ENCODE data around the gene LMTK2. TPM values are rescaled to one million over a fixed set of nuclear protein-coding genes. Genes with fewer than 3 reads are reported as not detected.
A peak's percentile ranks its signal among the peaks of the same experiment; 100 is the strongest.

The LMTK2 gene
- total and polyA plus RNA-seq, 5 donors from 2014 or later = 2.0 to 28.9 (median 3.0) TPM

DNA sequence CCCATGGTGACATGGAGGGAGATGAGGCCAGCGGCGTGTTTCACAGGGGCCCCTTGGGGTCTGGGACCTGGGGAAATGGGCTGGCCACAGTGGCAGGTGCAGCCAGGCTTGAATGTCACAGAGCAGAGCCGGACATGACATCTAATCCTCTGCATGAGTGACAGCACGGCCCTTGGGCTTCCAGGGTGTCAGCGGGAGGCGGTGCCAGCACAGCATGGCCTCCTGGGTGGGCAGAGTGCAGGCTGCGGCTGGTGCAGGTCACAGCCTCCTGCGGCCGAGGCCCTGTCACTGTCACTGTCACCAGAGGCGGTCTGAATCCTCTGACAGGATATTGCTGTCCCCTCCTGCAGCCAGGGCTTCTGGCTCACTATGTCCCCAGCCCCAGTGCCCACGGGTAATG is 122.8 kb downstream of the LMTK2 start:
- Histone ChIP-seq H3K9me3 (ENCODE audit: control insufficient read depth in 2 of 2, low read length in 2 of 2) (no peaks in the 10 kb centered on the region), H3K27me3 (ENCODE audit: control insufficient read depth, insufficient read depth, low read length) (no peaks in the 10 kb centered on the region), H3K27ac (ENCODE audit: insufficient read depth, low read length, poor library complexity, severe bottlenecking) (no peak overlapping the region), H3K36me3 (ENCODE audit: control insufficient read depth, insufficient read depth, low read length) (peaks cover 51% of the 10 kb centered on the region), H3K4me3 (ENCODE audit: low read depth, low read length) (no peak overlapping the region), H3K4me1 (ENCODE audit: control insufficient read depth, insufficient read depth, low read length, poor library complexity, severe bottlenecking) (no peaks in the 10 kb centered on the region)
- DNase-seq (no peak), ATAC-seq (ENCODE audit: low read depth in 2 of 2) (no peak)
- H3K27ac Mint-ChIP-seq = peak overlapping the region in 1 of 3 donors; percentile 20
- H3K4me1 Mint-ChIP-seq = peaks cover 0 to 2% (median 0%) of the 10 kb centered on the region in 4 donors
- no peaks in the 10 kb centered on the region for H3K9me3 Mint-ChIP-seq
- peaks cover 23% of the 10 kb centered on the region for H3K36me3 Mint-ChIP-seq
- H3K4me3 Mint-ChIP-seq = no peak overlapping the region
- no peaks in the 10 kb centered on the region for H3K27me3 Mint-ChIP-seq

DNA sequence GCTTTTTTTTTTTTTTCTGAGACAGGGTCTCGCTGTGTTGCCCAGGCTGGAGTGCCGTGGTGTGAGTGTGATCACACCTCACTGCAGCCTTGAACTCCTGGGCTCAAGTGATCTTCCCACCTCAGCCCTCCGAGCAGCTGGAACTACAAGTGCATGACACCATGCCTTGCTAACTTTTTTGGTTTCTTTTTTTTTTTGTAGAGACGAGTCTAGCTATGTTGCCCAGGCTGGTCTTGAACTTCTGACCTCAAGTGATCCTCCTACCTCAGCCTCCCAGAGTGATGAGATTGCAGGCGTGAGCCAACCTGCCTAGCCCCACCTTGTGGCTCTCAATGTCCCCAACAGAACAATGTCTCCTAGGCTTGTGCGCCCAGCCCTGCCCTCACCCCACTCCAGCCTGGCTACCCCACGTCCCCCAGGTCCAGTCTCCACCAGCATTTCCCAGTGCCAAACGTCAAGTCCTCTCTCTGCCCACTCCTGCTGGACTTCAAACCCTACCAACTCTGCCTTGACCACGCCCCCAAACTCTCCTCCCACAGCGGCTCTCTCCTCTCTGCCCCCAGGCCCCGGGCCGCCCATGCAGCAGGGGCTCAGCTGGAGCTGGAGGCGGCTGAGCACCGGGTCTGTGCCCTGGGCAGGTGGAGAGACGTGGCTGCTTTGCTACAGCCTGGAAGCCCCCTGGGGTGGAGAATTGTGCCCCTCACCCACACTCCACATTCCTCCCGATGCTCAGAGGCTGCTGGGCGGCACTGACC is 123.5 kb downstream of the LMTK2 start:
- Mint-ChIP-seq H3K36me3 (peaks cover 28% of the 10 kb centered on the region), H3K27ac (peak overlapping the region in 2 of 3 donors; percentile 20 to 77)
- no peak for DNase-seq

GRCh38 chr7:98230746-98231471 is 124.2 kb downstream of the LMTK2 start:
- H3K27me3 Mint-ChIP-seq = no peaks in the 10 kb centered on the region
- peaks cover 43% of the 10 kb centered on the region for H3K36me3 ChIP-seq (ENCODE audit: control insufficient read depth, insufficient read depth, low read length)
- no peak overlapping the region for H3K27ac ChIP-seq (ENCODE audit: insufficient read depth, low read length, poor library complexity, severe bottlenecking)
- ATAC-seq (ENCODE audit: low read depth in 2 of 2) (no peak), DNase-seq (no peak)
- H3K36me3 Mint-ChIP-seq = peaks cover 28% of the 10 kb centered on the region
- H3K9me3 Mint-ChIP-seq = no peaks in the 10 kb centered on the region
- H3K4me3 ChIP-seq (ENCODE audit: low read depth, low read length) = no peak overlapping the region
- peaks cover 0 to 2% (median 0%) of the 10 kb centered on the region in 4 donors for H3K4me1 Mint-ChIP-seq
- H3K4me3 Mint-ChIP-seq = no peak overlapping the region
- no peak overlapping the region for H3K27ac Mint-ChIP-seq
- H3K4me1 ChIP-seq (ENCODE audit: control insufficient read depth, insufficient read depth, low read length, poor library complexity, severe bottlenecking) = no peaks in the 10 kb centered on the region
- H3K9me3 ChIP-seq (ENCODE audit: control insufficient read depth in 2 of 2, low read length in 2 of 2) = no peaks in the 10 kb centered on the region
- no peaks in the 10 kb centered on the region for H3K27me3 ChIP-seq (ENCODE audit: control insufficient read depth, insufficient read depth, low read length)

More for the DNA sequence above, 123.5 kb downstream of the LMTK2 start:
- H3K9me3 ChIP-seq (ENCODE audit: control insufficient read depth in 2 of 2, low read length in 2 of 2) = no peaks in the 10 kb centered on the region
- ATAC-seq (ENCODE audit: low read depth in 2 of 2) = no peak
- H3K4me1 ChIP-seq (ENCODE audit: control insufficient read depth, insufficient read depth, low read length, poor library complexity, severe bottlenecking) = no peaks in the 10 kb centered on the region
- Mint-ChIP-seq H3K9me3 (no peaks in the 10 kb centered on the region), H3K4me1 (peaks cover 0 to 2% (median 0%) of the 10 kb centered on the region in 4 donors), H3K4me3 (peak overlapping the region in 1 of 4 donors; percentile 38), H3K27me3 (no peaks in the 10 kb centered on the region)
- H3K27ac ChIP-seq (ENCODE audit: insufficient read depth, low read length, poor library complexity, severe bottlenecking) = no peak overlapping the region
- no peak overlapping the region for H3K4me3 ChIP-seq (ENCODE audit: low read depth, low read length)
- peaks cover 47% of the 10 kb centered on the region for H3K36me3 ChIP-seq (ENCODE audit: control insufficient read depth, insufficient read depth, low read length)
- no peaks in the 10 kb centered on the region for H3K27me3 ChIP-seq (ENCODE audit: control insufficient read depth, insufficient read depth, low read length)

- Mint-ChIP-seq H3K27ac (no peak overlapping the region), H3K9me3 (no peaks in the 10 kb centered on the region), H3K4me3 (no peak overlapping the region), H3K27me3 (no peaks in the 10 kb centered on the region), H3K36me3 (peaks cover 23% of the 10 kb centered on the region), H3K4me1 (peaks cover 0 to 2% (median 0%) of the 10 kb centered on the region in 4 donors)
- Histone ChIP-seq H3K36me3 (ENCODE audit: control insufficient read depth, insufficient read depth, low read length) (peaks cover 37% of the 10 kb centered on the region), H3K27me3 (ENCODE audit: control insufficient read depth, insufficient read depth, low read length) (no peaks in the 10 kb centered on the region), H3K9me3 (ENCODE audit: control insufficient read depth in 2 of 2, low read length in 2 of 2) (no peaks in the 10 kb centered on the region), H3K4me1 (ENCODE audit: control insufficient read depth, insufficient read depth, low read length, poor library complexity, severe bottlenecking) (no peaks in the 10 kb centered on the region), H3K4me3 (ENCODE audit: low read depth, low read length) (no peak overlapping the region), H3K27ac (ENCODE audit: insufficient read depth, low read length, poor library complexity, severe bottlenecking) (no peak overlapping the region)
- DNase-seq (no peak), ATAC-seq (ENCODE audit: low read depth in 2 of 2) (no peak)
These were observed 125.0 kb downstream of the LMTK2 start for GRCh38 chr7:98231493-98232262.

GRCh38 chr7:98232263-98232585 is 125.6 kb downstream of the LMTK2 start:
- ATAC-seq (ENCODE audit: low read depth in 2 of 2) = no peak
- H3K27ac ChIP-seq (ENCODE audit: insufficient read depth, low read length, poor library complexity, severe bottlenecking) = no peak overlapping the region
- H3K4me3 ChIP-seq (ENCODE audit: low read depth, low read length) = no peak overlapping the region
- no peaks in the 10 kb centered on the region for H3K9me3 ChIP-seq (ENCODE audit: control insufficient read depth in 2 of 2, low read length in 2 of 2)
- peaks cover 22% of the 10 kb centered on the region for H3K36me3 Mint-ChIP-seq
- no peak for DNase-seq
- H3K4me1 Mint-ChIP-seq = peaks cover 0 to 2% (median 0%) of the 10 kb centered on the region in 4 donors
- H3K36me3 ChIP-seq (ENCODE audit: control insufficient read depth, insufficient read depth, low read length) = peaks cover 39% of the 10 kb centered on the region
- H3K4me3 Mint-ChIP-seq = no peak overlapping the region
- H3K4me1 ChIP-seq (ENCODE audit: control insufficient read depth, insufficient read depth, low read length, poor library complexity, severe bottlenecking) = no peaks in the 10 kb centered on the region
- no peaks in the 10 kb centered on the region for H3K27me3 Mint-ChIP-seq
- H3K27me3 ChIP-seq (ENCODE audit: control insufficient read depth, insufficient read depth, low read length) = no peaks in the 10 kb centered on the region
- H3K9me3 Mint-ChIP-seq = no peaks in the 10 kb centered on the region
- no peak overlapping the region for H3K27ac Mint-ChIP-seq

DNA sequence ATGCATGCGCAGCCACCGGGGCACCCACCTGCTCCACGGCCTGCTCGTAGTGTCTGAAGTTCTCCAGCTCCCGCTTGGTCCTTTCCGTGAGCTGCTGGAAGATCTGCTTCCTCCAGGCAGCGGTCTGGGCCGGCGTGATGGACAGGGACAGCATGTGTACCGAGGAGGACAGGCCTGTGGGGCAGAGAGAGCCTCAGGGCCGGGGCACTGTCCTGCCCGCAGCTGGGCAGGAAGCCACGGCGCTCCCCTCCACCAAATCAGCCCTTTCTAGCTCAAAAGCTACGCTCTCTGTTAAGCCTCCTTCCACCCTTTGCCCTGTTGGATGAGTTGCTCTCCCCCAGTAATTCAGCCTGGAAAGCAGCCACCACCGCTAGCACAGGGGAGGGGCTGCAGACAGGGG is 126.1 kb downstream of the LMTK2 start:
- Histone ChIP-seq H3K4me3 (ENCODE audit: low read depth, low read length) (no peak overlapping the region), H3K9me3 (ENCODE audit: control insufficient read depth in 2 of 2, low read length in 2 of 2) (no peaks in the 10 kb centered on the region), H3K36me3 (ENCODE audit: control insufficient read depth, insufficient read depth, low read length) (peaks cover 41% of the 10 kb centered on the region), H3K27ac (ENCODE audit: insufficient read depth, low read length, poor library complexity, severe bottlenecking) (no peak overlapping the region), H3K4me1 (ENCODE audit: control insufficient read depth, insufficient read depth, low read length, poor library complexity, severe bottlenecking) (no peaks in the 10 kb centered on the region), H3K27me3 (ENCODE audit: control insufficient read depth, insufficient read depth, low read length) (no peaks in the 10 kb centered on the region)
- Mint-ChIP-seq H3K27ac (no peak overlapping the region), H3K4me1 (peaks cover 0 to 2% (median 0%) of the 10 kb centered on the region in 4 donors), H3K27me3 (no peaks in the 10 kb centered on the region), H3K9me3 (no peaks in the 10 kb centered on the region), H3K4me3 (no peak overlapping the region), H3K36me3 (peaks cover 19% of the 10 kb centered on the region)
- DNase-seq (no peak), ATAC-seq (ENCODE audit: low read depth in 2 of 2) (no peak)

DNA sequence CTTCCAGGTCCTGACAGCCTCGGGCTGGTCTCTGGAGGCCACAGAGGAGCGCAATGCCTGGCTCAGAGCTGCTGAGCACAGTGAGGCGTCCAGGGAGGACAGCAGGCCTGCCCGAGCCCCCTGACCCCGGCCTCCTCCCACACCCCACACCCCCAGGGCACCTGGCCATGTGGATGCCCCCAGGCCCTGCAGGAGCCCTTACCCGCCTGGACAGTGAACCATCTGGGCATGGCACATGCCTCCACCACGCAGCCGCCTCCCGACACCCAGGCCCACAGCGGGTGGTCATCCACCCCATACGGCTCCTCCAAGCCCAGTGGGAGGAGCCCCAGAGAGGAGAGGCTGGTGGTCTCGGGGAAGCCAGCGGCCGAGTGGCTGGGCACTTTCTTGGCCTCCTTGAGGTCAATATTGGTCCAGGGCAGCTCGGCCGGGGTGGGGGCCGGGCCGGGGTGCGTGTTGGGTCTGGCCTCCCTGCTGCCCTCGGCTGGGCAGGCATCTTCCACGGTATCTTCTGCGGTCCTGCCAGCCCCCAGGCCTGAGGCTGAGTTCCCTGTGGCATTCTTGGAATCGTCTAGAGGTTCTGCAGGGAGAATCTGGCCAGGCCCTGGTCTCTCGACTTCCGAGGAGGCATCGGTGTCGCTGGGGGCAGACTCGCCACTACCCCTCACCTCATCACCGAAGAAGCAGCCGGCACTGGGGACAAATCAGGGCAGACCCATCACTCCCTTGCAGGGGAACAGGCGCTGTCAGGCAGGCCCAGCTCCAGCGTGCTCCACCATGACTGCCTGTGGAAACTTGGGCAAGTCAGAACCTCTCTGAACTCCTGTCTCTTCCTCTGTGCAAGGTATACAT is 126.8 kb downstream of the LMTK2 start:
- Mint-ChIP-seq H3K27me3 (no peaks in the 10 kb centered on the region), H3K4me3 (no peak overlapping the region), H3K9me3 (no peaks in the 10 kb centered on the region), H3K36me3 (peaks cover 15% of the 10 kb centered on the region), H3K4me1 (peaks cover 0 to 2% (median 0%) of the 10 kb centered on the region in 4 donors), H3K27ac (no peak overlapping the region)
- Histone ChIP-seq H3K9me3 (ENCODE audit: control insufficient read depth in 2 of 2, low read length in 2 of 2) (no peaks in the 10 kb centered on the region), H3K4me1 (ENCODE audit: control insufficient read depth, insufficient read depth, low read length, poor library complexity, severe bottlenecking) (no peaks in the 10 kb centered on the region), H3K27ac (ENCODE audit: insufficient read depth, low read length, poor library complexity, severe bottlenecking) (no peak overlapping the region), H3K27me3 (ENCODE audit: control insufficient read depth, insufficient read depth, low read length) (no peaks in the 10 kb centered on the region), H3K36me3 (ENCODE audit: control insufficient read depth, insufficient read depth, low read length) (peaks cover 41% of the 10 kb centered on the region), H3K4me3 (ENCODE audit: low read depth, low read length) (no peak overlapping the region)
- DNase-seq (no peak), ATAC-seq (ENCODE audit: low read depth in 2 of 2) (no peak)

All from CD4-positive, CD25-positive, alpha-beta regulatory T cell (primary cell).